K562 (cell line): ENCODE data around the gene FUT2. TPM values are rescaled to one million over a fixed set of nuclear protein-coding genes. Genes with fewer than 3 reads are reported as not detected.

Source experiments
- E2F6 ChIP-seq, 2 experiments: IDR thresholded peaks; 2 replicates each; pipeline ENCODE4 v1.6.1; 2011; ENCODE audit warnings: borderline replicate concordance in 1 of 2, control low read depth in 1 of 2, low read depth in 1 of 2, low read length in 1 of 2, mild to moderate bottlenecking in 1 of 2, mixed read lengths in 1 of 2, moderate library complexity in 1 of 2; ENCODE audit not compliant: insufficient read depth in 1 of 2, insufficient read length in 1 of 2, poor library complexity in 1 of 2, severe bottlenecking in 1 of 2; ENCODE audit errors: extremely low read depth in 1 of 2
- ETS1 ChIP-seq: conservative IDR thresholded peaks from 2 replicates; pipeline ENCODE4 v1.6.1; 2011; ENCODE audit warnings: low read depth, mild to moderate bottlenecking, low read length; ENCODE audit not compliant: control insufficient read depth
- MBD1 ChIP-seq: fragments of 250-450 bp; sonication (Bioruptor Pico); IDR thresholded peaks from 2 replicates; pipeline ENCODE4 v1.8.0; 2022; ENCODE audit warnings: inconsistent platforms
- MECOM ChIP-seq: fragments of 250-450 bp; sonication (Bioruptor Pico); IDR thresholded peaks from 2 replicates; pipeline ENCODE4 v1.8.0; 2022; ENCODE audit warnings: inconsistent platforms
- RAD51 ChIP-seq: fragments of 450-650 bp; IDR thresholded peaks from 2 replicates; pipeline ENCODE4 v1.7.1; 2016; ENCODE audit warnings: low read depth, mild to moderate bottlenecking, borderline replicate concordance
- REST ChIP-seq, 2 experiments: fragments of 450-650 bp; formaldehyde crosslinking in 1 of 2; IDR thresholded peaks; 2 replicates each; pipeline versions ENCODE4 v1.4.0 to v1.6.1; 2014 to 2020; ENCODE audit warnings: mild to moderate bottlenecking in 2 of 2, borderline replicate concordance in 1 of 2, low read depth in 1 of 2
- SMAD3 ChIP-seq: fragments of 450-650 bp; formaldehyde crosslinking; conservative IDR thresholded peaks from 2 replicates; pipeline ENCODE4 v1.4.0; 2020; ENCODE audit warnings: mild to moderate bottlenecking
- SUPT5H ChIP-seq: fragments of 450-650 bp; IDR thresholded peaks from 2 replicates; pipeline ENCODE4 v1.6.1; 2016
- TCFL5 ChIP-seq: fragments of 250-450 bp; sonication (Bioruptor Pico); conservative IDR thresholded peaks from 2 replicates; pipeline ENCODE4 v1.6.1; 2021; ENCODE audit warnings: mild to moderate bottlenecking, moderate library complexity, matching md5 sums
- THRB ChIP-seq: fragments of 450-650 bp; formaldehyde crosslinking; conservative IDR thresholded peaks from 2 replicates; pipeline ENCODE4 v1.4.0; 2022; ENCODE audit warnings: mild to moderate bottlenecking, missing genetic modification characterization
- ZNF311 ChIP-seq: fragments of 250-450 bp; sonication (Bioruptor Pico); IDR thresholded peaks from 2 replicates; pipeline ENCODE4 v1.4.0; 2020; ENCODE audit warnings: mild to moderate bottlenecking, moderate library complexity
- polyA plus RNA-seq, 8 experiments: library from polyadenylated mRNA; depleted of rRNA in 4 of 8; stranded (reverse) in 5 of 8; unstranded in 3 of 8; fragments of >200 nt; fragmentation: Nextera tagmentation in 2 of 8; fragmentation: Illumina TruSeq in 1 of 8; extraction: Ambion mirVana in 2 of 8; extraction: Trizol in 1 of 8; gene quantifications; 2 replicates each; pipeline versions ENCODE4 v1.2.1 to v1.2.3, GENCODE V29; 2011 to 2014; ENCODE audit warnings: inconsistent platforms in 1 of 8, missing spikeins in 1 of 8
- total RNA-seq, 7 experiments: library from RNA; depleted of rRNA in 6 of 7; stranded (reverse); fragments of >200 nt in 6 of 7; fragmentation: Illumina TruSeq in 2 of 7; extraction: Trizol in 2 of 7; gene quantifications; 2 replicates each; pipeline versions ENCODE4 v1.2.1 to v1.2.3, GENCODE V29; 2011 to 2021; ENCODE audit warnings: low replicate concordance in 1 of 7

FUT2 gene
- total and polyA plus RNA-seq, 9 of the 15 experiments (the other 6 are each of a cell fraction or from before 2014, with no cell fraction given) = 0.03 to 0.04 TPM; not detected in 7

- TF ChIP-seq E2F6 (IDR thresholded peaks at IDR 0.05; ENCODE audit: borderline replicate concordance in 1 of 2, extremely low read depth in 1 of 2, insufficient read depth in 1 of 2, insufficient read length in 1 of 2, low read depth in 1 of 2, low read length in 1 of 2, poor library complexity in 1 of 2, severe bottlenecking in 1 of 2) = no peak
- TF ChIP-seq ETS1 = no peak; the same call in 1 of the 2 replicates
- TF ChIP-seq MBD1 (CRISPR knock-in tag) = 0 out of 2 replicates have a peak, but pooled peaks have one; percentile 30
- no peak for TF ChIP-seq THRB (CRISPR knock-in tag)
- no peak for TF ChIP-seq REST (IDR thresholded peaks at IDR 0.05; ENCODE audit: borderline replicate concordance)
- no peak for TF ChIP-seq REST (CRISPR knock-in tag; IDR thresholded peaks at IDR 0.05; ENCODE audit: low read depth)
- TF ChIP-seq RAD51 = no peak
- peak; percentile 50 for TF ChIP-seq SUPT5H
- TF ChIP-seq ZNF311 (CRISPR knock-in tag) = no peak
- TF ChIP-seq SMAD3 (CRISPR knock-in tag) = no peak
- no peak for TF ChIP-seq MECOM
- TF ChIP-seq TCFL5 (CRISPR knock-in tag) = no peak
These were observed 29.3 kb downstream of the FUT2 start (continued) for GRCh38 chr19:48724796-48725753.
